Muscle of back (tissue), 11 donors: ENCODE measurements around the gene UMODL1. TPM values are rescaled to one million over a fixed set of nuclear protein-coding genes. Genes with fewer than 3 reads are reported as not detected.

ENCODE experiments used
- DNase-seq, 3 donors: peaks; one replicate each; pipeline versions ENCODE4 v3.0.0 to v3.0.0-alpha.2; 2013
- polyA plus RNA-seq, 10 donors: library from polyadenylated mRNA; unstranded; fragments of 120-200 nt; gene quantifications; one replicate each; pipeline ENCODE4 v1.2.1, GENCODE V29; 2013; ENCODE audit not compliant: insufficient read length in 10 of 10

UMODL1 gene
- polyA plus RNA-seq, 10 donors = 0.04 TPM; not detected in 9

DNA sequence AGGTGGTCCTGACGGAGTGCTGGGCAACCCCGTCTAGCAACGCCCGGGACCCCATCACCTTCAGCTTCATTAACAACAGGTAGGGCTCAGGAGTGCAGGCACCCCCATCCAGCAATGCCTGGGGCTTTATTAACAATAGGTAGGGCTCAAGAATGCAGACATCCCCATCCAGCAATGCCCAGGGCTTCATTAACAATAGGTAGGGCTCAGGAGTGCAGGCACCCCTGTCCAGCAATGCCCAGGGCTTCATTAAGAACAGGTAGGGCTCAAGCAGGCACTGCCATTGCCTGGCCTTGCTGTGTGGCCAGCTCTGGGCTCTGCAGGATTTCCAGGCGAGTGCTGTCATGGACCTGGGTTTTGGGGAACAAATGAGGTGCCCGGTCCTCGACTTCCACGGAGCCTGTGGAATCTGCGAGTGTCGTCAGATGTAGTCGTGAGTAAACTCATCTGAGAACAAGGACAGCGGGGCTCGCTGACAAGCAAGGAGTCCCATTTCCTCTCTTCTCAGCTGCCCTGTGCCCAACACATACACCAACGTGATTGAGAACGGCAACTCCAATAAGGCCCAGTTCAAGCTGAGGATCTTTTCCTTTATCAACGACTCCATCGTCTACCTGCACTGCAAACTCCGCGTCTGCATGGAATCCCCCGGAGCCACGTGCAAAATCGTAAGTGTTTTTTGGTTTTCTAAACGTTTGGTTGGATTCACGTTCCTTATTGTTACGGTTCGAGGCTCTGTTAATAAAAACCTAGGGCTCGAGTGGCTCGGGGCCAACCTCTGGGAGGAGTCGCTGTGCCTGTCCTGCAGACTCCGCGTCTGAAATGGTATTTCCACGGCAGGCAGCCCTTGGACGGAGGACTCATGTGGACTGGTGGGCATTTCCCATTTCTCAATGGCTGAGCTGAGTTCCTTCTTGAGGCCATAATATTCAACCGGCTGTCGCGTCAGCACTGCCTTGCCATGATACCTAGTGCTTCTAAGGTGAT, 56.3 kb downstream of the UMODL1 start:
- no peak for DNase-seq

DNA sequence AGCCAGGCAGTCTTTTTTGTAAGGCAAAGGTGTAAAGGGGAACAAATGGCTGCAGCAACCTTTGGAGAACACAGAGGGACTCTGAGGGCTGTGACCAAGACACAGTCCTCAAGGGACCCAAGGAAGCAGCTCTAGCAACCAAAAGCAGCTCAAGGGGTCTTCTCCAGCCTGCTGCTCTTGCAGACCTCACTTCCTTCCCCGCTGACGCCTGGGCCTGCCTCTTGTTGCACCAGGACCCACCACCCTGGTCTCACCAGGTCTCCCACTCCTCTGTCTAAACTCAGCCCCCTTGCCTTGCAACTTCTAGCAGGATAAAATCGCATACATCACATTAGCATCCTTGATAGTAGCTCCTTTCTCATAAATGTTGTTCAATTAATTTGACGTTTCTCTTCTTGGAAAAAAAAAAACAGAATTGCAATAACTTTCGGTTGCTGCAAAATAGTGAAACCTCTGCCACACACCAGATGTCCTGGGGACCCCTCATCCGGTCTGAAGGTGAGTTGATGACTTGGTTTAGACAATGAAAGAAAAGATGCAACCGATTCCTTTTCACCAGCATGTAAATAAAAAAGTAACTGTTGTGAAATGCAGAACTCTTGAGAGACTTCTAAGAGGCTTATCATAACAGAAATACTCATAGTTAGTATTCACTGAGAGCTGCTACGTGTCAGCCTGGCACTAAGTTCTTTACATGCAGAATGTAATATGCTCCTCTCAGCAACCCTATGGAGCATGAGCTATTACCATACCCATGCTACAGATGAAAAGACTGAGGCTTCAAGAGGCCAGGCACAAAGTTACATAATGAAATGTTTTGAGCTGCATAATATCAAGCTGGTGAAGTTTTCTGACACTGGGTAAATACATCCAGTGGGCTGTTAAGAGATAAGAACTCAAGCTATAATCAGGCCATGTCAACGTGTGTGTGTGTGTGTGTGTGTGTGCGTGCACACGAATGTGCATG, 58.5 kb downstream of the UMODL1 start:
- DNase-seq = no peak

DNA sequence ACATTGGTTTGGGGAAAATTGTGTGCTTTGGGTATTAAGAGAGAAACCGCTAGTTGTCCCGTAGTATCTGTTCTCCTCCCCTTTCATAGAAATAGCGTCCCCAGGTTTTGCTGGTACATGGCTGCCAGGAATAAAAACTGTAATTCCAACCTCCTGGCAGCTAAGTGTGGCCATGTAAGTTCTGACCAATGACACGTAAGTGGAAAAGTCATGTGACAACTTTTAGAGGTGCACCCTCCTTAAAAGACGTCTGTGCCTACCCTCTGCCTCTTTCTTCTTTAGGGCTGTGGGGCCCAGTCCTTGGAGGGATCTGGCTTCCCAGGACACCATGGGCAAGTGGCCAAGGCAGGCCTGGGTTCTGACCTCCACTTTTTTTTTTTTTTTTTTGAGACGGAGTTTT, 59.3 kb downstream of the UMODL1 start:
- no peak for DNase-seq

DNA sequence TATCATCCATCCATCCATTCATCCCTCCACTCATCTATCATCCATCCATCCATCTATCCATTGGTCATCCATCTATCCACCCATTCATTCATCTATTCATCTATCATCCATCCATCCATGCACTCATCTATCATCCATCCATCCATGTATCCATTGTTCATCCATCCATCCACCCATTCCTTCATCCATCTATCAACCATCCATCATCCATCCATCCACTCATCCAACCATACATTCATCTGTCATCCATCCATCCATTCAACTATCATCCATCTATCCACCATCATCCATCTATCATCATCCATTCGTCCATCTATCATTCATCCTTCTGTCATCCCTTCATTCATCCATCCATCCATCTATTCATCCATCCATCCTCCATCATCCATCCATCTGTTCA, 61.1 kb downstream of the UMODL1 start:
- DNase-seq = no peak

DNA sequence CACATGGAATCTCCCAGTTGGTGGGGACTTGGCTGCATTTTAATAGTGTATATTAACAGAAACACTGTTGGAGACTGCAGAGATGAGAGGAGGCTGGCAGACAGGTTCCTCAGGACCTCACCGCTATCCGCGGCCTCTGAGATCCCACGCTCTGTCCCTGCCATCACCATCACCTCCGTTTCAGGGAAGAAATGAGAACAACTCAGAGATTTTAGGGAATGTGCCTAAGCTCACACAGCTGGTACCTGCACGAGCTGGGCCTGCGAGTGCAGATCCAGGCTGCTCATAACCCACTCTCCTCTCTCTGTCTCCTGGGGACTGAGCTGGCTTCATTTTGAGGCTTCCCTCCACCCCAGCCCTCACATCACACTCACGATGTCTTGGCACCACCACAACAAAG, 62.0 kb downstream of the UMODL1 start:
- no peak for DNase-seq

DNA sequence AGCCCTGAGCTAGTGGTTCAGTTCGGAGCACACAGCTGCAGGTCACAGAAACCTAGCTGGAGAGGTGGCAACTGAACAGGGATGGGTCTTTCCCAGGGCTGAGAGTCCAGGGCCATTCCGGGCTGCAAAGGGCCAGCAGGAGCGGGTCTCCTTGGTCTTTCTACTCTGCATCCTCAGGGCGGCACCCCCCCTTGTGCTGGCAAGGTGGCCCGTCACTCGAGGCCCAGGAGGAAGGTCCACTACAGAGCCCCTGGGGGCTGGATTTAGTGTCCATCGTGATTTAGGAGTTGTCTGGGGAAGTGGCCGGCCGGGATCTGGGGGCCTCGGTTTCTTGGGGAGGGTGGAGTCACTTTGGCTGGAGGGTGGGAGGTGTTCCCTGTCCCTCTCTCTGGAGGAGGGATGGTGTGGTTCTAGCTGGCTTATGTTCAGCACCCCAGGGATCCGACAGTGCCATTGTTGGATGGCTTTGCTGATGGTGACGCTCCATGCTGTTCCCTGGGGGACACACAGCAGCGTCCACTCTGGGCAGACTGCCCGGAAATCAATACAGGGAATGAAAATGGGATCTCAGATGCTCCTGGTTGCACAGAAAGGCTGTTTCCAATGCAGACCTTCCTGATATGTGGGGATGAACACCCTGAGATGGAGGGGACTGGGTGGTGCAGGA, 64.4 kb downstream of the UMODL1 start:
- DNase-seq = no peak

DNA sequence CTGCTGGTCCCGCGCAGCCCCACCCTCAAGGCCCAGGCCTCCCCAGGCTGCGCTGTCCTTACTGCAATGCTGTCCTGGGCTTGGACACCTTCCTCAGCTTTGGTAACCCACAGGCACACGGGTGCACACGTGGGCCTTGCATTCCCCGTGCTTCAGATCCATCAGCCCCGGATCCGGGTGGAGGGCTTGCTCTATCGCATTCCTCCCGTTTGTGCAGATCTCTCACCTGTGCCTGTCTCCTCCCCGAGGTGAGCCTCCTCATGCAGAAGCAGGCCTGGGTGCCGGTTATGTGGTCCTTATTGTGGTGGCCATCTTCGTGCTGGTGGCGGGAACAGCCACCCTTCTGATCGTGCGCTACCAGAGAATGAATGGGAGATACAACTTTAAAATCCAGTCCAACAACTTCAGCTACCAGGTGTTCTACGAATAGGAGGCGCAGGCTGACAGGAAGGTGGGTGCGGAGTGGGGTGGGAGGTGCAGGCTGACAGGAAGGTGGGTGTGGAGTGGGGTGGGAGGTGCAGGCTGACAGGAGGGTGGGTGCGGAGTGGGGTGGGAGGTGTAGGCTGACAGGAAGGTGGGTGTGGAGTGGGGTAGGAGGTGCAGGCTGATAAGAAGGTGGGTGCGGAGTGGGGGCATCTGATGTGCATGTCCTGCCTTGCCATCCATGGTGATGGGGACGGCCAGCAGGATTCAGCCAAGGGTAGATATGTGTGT, 66.2 kb downstream of the UMODL1 start:
- DNase-seq = no peak

DNA sequence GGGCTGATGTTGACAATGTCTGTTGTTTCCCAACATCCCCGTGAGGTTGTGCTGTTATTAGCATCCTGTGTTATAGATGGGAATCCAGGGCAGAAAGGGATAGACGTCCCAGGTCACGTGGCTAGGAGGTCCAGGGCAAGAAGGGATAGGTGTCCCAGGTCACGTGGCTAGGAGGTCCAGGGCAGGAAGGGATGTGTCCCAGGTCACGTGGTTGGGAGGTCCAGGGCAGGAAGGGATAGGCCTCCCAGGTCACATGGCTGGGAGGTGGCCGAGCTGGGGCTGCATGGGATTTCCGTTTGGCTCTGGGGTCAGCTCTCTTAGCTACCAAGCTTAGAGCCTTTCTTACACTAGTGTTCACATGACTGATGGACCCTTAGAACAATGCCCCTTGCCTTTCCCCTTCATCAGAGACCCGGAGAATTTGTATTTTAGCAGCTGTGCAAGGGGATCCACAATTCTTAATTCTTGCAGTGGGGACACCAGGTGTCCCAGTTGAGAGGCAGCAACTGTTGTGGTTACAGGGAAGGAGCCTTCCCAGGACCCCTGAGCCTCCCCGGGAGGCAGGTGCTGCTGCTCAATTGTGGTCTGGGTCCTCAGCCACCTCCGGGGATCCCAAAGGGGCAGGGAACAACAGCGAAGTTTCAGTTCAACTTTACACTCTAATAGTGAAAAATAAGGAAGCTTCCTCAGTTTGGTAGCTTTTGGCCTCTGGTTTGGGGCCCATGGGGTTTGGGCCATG, 69.2 kb downstream of the UMODL1 start:
- no peak for DNase-seq

DNA sequence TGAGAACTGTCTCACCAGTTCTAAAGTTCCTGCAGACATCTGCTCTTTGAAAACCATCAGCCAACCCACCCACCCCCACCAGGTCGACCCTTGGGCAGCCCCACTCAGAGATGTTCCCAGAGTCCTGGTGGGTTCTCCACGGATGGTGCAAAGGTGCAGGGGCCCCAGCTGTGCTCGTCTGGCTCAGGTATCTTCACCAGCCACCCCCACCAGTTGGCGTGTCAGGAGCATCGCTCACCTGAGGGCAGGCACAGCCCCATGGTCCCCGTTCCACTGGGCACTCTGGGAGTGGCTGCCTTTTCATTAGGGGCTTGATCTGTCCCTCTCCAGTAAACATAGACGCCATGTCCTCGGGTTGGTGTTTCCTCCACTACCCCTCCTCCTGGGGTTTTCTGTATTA, 70.5 kb downstream of the UMODL1 start:
- no peak for DNase-seq

DNA sequence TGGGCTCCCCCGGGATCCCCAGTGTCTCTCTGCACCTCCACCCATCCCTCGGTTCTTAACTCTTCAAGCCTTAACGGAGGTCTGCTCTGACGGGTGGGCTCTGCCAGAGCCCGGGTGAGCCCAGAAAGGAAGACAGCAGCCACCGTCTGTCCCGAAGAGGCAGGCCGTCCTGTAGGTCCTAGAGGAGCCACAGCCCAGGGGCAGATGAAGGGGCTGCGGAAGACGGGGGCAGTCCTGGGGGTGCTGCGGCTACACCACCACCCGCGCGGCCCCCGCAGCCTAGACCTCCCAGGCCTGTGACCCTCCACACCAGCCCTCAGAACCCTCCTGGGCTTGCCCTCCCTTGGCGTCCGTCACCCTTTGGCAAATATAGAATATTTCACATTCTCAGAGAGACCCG, 71.0 kb downstream of the UMODL1 start:
- DNase-seq = no peak

DNA sequence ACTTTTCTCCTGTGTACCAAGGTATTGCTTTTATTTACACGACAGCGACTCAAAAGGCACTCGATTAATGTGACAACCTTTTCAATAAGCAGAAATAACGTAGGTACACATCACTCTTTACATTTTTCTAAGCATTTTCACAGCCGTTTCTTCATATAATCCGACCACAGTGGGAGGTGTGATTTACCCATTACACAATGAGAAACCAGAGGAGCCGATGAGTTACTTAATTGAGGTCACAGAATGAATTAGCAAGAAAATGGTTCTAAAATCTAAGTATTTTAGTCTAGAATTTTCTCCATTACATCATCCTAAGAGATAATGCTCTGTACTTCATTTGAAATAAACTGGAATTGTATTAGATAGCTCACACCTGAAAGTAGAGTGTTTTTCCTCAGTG, 71.5 kb downstream of the UMODL1 start:
- DNase-seq = no peak

DNA sequence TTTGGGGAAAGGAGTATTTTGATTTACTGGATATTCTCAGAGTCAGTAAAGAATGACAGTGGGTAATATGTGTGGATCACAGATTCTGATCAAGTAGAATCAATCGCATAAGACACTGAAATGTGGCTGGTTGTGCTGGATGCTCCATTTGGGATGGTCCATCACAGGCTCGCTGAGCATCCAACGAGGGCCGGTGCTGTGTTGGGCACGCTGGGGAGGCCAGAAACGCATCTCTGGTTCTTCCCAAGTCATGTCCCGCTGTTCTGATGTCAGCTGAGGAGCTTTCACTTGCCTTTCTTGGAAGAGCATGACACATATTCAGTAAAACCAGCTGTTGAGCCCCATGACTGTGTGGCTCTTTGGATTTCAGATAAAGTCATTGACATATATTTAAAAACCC, 72.0 kb downstream of the UMODL1 start:
- DNase-seq = no peak

DNA sequence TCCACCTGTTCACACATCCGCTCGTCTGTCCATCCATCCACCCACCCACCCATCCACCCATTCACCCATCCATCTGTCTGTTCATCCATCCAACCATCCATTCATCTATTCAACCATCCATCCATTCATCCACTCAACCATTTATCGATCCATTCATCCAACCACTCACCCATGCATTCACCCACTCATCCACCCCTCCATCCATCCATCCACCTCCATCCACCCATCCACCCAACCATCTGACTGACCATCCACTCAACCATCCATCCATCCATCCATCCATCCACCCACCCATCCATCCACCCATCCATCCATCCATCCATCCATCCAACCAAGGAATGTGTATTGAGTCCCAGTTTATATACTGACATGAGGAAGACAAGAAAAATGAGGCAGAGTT, 73.1 kb downstream of the UMODL1 start:
- DNase-seq = no peak

DNA sequence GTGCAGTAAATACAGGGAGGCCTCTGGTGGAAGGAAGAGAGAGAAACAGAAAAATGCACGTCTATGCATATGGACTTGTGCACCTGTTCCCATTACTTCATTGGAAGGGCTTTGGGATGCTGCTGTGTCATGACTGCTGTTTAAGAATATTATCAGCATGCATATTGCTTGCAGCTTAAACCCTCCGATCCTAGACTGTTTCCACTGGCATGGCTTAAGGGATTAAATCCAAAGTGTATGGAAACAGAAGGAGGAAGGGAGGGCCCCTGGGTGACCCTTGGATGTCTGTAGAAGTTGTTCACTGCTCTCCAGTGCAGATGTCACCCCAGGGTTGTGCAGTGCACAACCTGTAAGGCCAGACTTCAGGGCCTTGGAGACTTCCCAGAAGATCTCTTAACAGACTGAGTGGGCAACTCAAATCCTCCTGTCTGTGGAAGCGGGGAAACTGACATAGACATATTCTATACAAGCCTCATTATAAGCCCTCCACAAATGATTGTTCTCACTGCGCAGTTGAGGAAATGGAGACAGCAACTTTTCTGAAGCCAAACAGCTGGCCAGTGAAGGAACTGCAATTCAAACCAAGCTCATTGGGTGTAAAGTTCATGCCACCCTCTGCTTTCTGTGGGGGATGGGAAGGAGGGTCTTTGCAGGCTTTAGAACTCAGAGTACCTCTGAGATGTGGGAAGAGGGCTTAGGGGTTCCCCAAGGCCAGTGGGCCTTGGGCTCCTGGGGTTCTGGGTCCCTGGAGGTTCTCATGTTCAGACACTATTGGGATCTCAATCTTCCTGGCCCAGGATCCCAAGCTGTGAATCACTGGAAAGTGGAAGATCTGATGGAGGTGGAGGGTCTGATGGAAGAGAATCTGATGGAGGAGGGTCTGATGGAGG, 73.8 kb downstream of the UMODL1 start:
- DNase-seq = no peak

DNA sequence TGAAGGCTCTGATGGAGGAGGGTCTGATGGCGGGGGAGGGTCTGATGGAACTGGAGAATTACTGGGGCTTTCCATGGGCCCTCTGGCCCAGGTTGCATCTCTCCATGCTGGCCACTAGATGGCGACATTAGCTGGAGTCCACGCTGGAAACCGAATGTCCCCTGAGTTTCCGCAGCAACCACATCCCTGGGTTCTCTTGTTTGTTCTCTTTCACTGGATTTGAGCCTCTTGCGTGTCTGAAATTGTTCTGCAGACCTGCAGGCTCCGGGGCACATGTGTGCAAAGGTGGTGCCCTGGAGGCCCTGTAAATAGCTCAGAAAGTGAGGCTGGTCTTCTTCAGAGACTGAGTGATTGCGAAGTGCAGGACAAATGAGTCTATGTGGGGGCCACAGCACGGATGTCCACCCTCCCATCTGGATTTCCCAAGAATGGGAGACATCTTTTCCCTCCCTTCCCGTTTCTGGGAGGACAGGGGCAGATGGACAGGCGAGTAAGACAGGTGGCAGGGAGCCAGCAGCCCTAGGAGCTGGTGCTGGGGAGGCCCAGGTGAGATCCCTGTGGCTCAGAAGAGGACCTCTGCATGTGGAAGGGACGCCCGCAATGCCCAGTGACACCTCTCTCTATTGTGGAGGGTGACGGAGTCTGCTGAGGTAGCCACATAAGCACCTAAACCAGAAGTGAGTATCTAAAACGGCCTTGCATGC, 74.6 kb downstream of the UMODL1 start:
- peak; percentile 40 to 79 (median 76) for DNase-seq

DNA sequence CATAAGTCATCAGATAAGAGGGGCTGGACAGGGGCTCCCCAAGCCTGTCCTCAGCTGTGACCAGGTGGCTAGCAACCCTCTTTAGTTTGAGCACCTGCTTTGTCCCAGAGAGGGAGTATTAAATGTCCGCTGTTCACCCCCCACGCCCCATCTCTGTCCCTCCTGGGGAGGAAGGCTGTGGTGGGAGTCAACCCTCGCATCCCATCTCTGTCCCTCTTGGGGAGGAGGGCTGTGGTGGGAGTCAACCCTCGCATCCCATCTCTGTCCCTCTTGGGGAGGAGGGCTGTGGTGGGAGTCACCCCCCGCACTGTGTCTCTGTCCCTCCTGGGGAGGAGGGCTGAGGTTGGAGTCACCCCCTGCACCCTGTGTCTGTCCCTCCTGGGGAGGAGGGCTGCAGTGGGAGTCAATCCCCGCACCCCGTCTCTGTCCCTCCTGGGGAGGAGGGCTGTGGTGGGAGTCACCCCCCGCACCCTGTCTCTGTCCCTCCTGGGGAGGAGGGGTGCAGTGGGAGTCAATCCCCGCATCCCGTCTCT, 75.2 kb downstream of the UMODL1 start:
- DNase-seq = no peak

DNA sequence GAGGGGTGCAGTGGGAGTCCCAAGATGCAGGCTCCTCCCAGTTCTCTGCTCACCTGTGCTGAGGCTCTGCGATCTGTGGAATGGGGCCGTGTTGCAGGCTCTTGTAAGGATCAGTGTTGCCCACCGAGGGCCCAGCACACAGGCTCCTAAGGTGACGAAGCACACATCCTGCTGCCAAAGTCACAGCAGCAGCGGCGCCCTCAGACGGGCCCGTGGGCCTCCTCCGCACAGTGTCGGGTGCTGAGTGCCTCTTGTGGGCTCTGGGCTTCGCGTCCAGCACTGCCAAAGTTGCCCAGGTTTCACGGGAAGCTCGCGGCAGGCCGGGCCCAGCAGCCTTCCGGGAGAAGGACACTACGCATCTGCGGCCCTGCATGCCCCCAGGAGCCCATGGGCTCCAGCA, 75.7 kb downstream of the UMODL1 start:
- no peak for DNase-seq

DNA sequence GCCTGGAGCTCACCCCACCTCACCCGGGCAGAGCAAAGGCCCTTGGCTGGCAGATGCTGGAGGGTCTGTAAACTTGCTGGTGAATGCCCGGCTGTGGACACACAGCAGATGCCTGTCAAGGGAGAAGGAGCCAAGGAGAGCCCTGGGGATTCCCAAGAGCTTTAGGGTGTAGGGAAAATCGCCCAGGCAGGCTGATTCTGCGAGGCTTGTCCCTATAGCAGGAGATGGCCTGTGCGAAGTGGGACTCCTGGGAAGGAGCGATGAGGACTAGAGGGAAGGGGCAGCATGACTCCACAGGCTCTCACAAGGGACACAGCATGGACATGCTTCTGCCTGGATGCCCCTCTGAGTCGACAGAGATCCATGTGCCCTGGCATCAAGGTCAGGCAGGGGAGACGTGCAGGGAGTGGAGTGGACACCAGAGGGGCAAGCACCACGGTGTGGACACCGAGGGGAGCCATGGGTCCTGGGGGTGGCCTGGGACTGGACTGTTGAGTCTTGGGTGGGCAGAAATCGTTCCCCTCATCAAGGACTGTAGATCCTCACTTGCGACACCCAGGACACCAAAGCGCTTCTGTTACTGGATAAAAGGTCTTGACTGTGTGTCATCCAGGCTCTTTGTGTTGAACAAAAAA, 76.4 kb downstream of the UMODL1 start:
- no peak for DNase-seq
